CD4-positive, alpha-beta T cell treated with Interleukin-6 at 100 ng/mL for 8 hours (primary cell): ENCODE data around the gene KANSL1.
A peak's percentile ranks its signal among the peaks of the same experiment; 100 is the strongest.
"Not testable (repeated sequence)": the region's sequence is repeated elsewhere in the genome, so short reads cannot be mapped to it uniquely, and the experiment has no call there.

Experiments
- DNase-seq: peaks from one replicate; pipeline ENCODE4 v3.0.0-alpha.2; 2020; ENCODE audit warnings: mixed read lengths, low spot score

KANSL1 gene

GRCh38 chr17:46020023-46020761 is 173.0 kb downstream of the KANSL1 start:
- DNase-seq = peak; percentile 68

GRCh38 chr17:46019408-46019925 is 173.8 kb downstream of the KANSL1 start:
- not testable (repeated sequence) for DNase-seq

GRCh38 chr17:46013502-46014165 is 179.6 kb downstream of the KANSL1 start:
- no peak for DNase-seq

GRCh38 chr17:46013127-46013501 is 180.1 kb downstream of the KANSL1 start:
- no peak for DNase-seq

GRCh38 chr17:46012506-46013079 is 180.6 kb downstream of the KANSL1 start:
- DNase-seq = no peak

- DNase-seq = no peak
Observed at GRCh38 chr17:46011711-46012505, 181.3 kb downstream of the KANSL1 start.

- no peak for DNase-seq
Observed at GRCh38 chr17:46010597-46011186, 182.5 kb downstream of the KANSL1 start.

- no peak for DNase-seq
Observed at GRCh38 chr17:46009681-46010596, 183.3 kb downstream of the KANSL1 start.

GRCh38 chr17:46008591-46008990 is 184.6 kb downstream of the KANSL1 start:
- no peak for DNase-seq

GRCh38 chr17:46007461-46007965 is 185.7 kb downstream of the KANSL1 start:
- DNase-seq = no peak

- not testable (repeated sequence) for DNase-seq
Observed at GRCh38 chr17:46006082-46006481, 187.1 kb downstream of the KANSL1 start.

- DNase-seq = no peak
Observed at GRCh38 chr17:46003907-46004748, 189.1 kb downstream of the KANSL1 start.

GRCh38 chr17:46002973-46003316 is 190.3 kb downstream of the KANSL1 start:
- no peak for DNase-seq

GRCh38 chr17:46002311-46002972 is 190.8 kb downstream of the KANSL1 start:
- peak; percentile 71 for DNase-seq

GRCh38 chr17:46001390-46002310 is 191.6 kb downstream of the KANSL1 start:
- no peak for DNase-seq

GRCh38 chr17:46000757-46001156 is 192.5 kb downstream of the KANSL1 start:
- DNase-seq = no peak

- no peak for DNase-seq
Observed at GRCh38 chr17:46000292-46000691, 192.9 kb downstream of the KANSL1 start.

- no peak for DNase-seq
Observed at GRCh38 chr17:45999900-46000290, 193.3 kb downstream of the KANSL1 start.
